GM10248 (cell line): ENCODE data around the gene MYLK4.
"Not testable (repeated sequence)": the region's sequence is repeated elsewhere in the genome, so short reads cannot be mapped to it uniquely, and the experiment has no call there.

Source experiments
- CTCF ChIA-PET: fragments of 300-600 bp; sonication (Branson Sonifier 250); formaldehyde crosslinking; extraction: SDS; loops from one replicate; lab custom pipeline; 2021; ENCODE audit warnings: antibody characterized with exemption; lab: Yijun Ruan, JAX
- POLR2A ChIA-PET: fragments of 350-650 bp; sonication (Branson Sonifier 250); formaldehyde crosslinking; extraction: SDS; loops from one replicate; lab custom pipeline; 2020; ENCODE audit warnings: antibody characterized with exemption; lab: Yijun Ruan, JAX
- DNase-seq: peaks from one replicate; pipeline ENCODE4 v3.0.0; 2012; ENCODE audit errors: extremely low spot score
- CTCF ChIP-seq: IDR thresholded peaks from 2 replicates; pipeline ENCODE4 v1.5.1; 2012; ENCODE audit warnings: mild to moderate bottlenecking, low read depth; ENCODE audit errors: extremely low read depth, missing control alignments, control extremely low read depth

MYLK4 gene

DNA sequence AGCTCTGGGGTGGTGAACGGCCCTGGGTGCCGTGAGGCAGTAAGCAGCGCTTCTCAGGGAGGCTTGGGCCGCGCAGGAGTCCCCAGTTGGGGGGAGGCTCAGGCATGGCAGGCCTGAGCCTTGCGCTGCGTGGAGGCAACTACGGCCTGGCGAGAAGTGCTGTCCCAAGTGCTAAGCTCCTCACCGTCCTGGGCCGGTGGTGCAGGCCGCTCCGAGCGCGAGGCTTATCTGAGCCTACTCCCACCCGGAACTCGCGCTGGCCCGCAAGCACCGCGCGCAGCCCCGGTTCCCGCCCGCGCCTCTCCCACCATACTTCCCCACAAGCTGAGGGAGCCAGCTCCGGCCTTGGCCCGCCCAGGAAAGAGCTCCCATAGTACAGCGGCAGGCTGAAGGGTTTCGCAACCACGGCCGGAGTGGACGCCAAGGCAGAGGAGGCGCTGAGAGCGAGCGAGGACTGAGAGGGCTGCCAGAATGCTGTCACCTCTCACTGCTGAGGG, 12.7 kb upstream of the MYLK4 start:
- POLR2A ChIA-PET = interaction anchor here (0.6 kb wide), 1 partner anchor 236 kb away, joined by 4 read pairs; the partner anchor contains the start of gene NQO2
- no peak for TF ChIP-seq CTCF
- CTCF ChIA-PET = interaction anchor here (0.6 to 9.7 kb wide), 8 partner anchors 8 to 1171 kb away, joined by 3 to 127 read pairs (median 3); partner anchors contain the start of gene MYLK4
- no peak for DNase-seq

DNA sequence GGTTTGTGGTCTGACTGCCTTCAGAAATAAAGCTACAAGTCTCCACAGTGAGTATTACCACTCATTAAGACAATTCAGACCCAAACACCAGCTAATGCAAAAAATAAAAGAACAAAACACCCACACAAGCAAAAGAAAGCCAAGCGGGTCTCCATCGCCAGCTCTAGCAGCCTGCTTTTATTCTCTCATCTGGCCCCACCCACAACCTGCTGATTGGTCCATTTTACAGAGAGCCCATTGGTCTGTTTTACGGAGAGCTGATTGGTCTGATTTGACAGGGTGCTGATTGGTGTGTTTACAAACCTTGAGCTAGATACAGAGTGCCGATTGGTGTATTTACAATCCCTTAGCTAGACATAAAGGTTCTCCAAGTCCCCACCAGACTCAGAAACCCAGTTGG, 12.1 kb upstream of the MYLK4 start:
- DNase-seq, POLR2A ChIA-PET: not testable (repeated sequence)
- CTCF ChIA-PET = interaction anchor here (0.9 to 9.7 kb wide), 6 partner anchors 9 to 1171 kb away, joined by 3 to 127 read pairs (median 5); partner anchors contain the start of gene MYLK4

GRCh38 chr6:2760882-2761842, 10.4 kb upstream of the MYLK4 start:
- no peak for DNase-seq
- ChIA-PET CTCF (interaction anchor here (1.1 to 9.7 kb wide), 10 partner anchors 8 to 1164 kb away, joined by 3 to 127 read pairs (median 4); partner anchors contain the start of gene MYLK4), POLR2A (no interaction called here)
- peak; percentile 36 for TF ChIP-seq CTCF

- POLR2A ChIA-PET = no interaction called here
- DNase-seq = no peak
- TF ChIP-seq CTCF = no peak
- CTCF ChIA-PET = interaction anchor here (1.0 to 9.7 kb wide), 6 partner anchors 9 to 1162 kb away, joined by 3 to 127 read pairs (median 14); partner anchors contain the start of gene MYLK4
These were observed 8.3 kb upstream of the MYLK4 start for GRCh38 chr6:2758980-2759379.

- TF ChIP-seq CTCF = no peak
- ChIA-PET POLR2A (no interaction called here), CTCF (interaction anchor here (1.2 to 9.7 kb wide), 7 partner anchors 8 to 90 kb away, joined by 3 to 127 read pairs (median 4); partner anchors contain the start of genes MYLK4 and WRNIP1)
- no peak for DNase-seq
These were observed 6.0 kb upstream of the MYLK4 start for GRCh38 chr6:2756687-2757224.

- CTCF ChIA-PET = interaction anchor here (0.7 to 4.9 kb wide), 6 partner anchors 9 to 90 kb away, joined by 3 to 24 read pairs (median 4); partner anchors contain the start of gene WRNIP1
- POLR2A ChIA-PET = no interaction called here
- DNase-seq = no peak
- TF ChIP-seq CTCF = no peak
These were observed 5.5 kb upstream of the MYLK4 start for GRCh38 chr6:2756241-2756640.
